GM21528 (cell line): ENCODE data around the gene ZNF70.

Source experiments
- ATAC-seq: cut with Tn5 transposase; IDR thresholded peaks from one replicate; pipeline ENCODE4 v1.9.1; 2021; ENCODE audit warnings: mild to moderate bottlenecking, moderate library complexity; ENCODE audit not compliant: unreplicated experiment, low FRiP score

ZNF70 gene

DNA sequence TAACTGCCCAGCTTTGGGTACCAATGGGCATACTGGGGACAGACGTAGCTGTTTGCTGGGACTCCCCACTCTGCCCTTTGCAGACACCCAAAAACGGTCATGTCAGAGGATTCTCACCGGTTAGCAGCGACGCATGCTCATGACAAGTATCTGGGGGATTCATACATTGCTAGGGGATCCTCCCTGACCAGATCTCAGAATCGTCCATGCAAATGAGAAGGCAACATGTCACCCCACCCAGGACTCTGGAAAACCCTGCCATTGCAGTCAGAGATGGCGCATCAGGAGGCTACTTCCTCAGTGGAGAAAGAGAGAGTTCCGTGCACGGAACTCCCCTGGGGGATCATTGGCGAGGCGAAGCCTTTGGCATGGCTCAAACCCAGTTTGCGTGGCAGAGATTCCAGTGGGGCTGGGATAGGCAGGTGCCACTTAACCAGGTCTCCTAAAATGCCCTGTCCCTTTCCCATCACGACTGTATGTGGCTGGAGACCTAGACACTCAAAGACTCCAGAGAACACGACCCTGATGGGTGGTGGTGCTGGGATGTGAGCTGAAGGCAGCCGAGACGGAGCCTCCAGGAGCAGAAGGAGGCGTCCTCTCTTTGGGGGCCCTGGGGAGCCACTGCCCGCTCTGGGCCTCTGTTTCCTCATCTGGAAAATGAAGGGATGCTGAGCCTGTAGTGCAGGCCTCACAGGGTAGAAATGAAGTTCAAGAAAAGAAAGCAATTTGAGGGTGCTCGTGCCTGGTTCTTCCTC is 55.2 kb downstream of the ZNF70 start:
- ATAC-seq = peak; percentile 15

DNA sequence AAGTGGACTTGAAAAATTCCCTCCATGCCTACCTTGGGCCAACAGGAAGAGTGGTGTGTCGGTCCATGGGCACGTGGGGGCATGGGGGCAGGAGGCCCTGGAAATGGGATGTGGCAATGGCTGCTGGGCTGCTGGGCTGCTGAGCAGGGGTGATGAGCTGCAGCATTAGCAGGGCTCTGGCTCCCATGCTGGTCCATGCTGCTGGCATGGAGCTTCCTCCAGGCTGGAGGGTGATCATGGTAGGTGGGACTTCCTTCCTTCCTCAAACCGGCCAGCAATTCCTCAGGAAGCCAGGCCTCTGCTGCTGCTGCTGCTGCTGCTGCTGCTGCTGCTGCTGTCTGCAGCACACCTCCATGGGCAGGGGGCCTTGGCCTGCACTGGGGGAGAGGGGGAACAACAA is 55.8 kb downstream of the ZNF70 start:
- ATAC-seq = no peak

DNA sequence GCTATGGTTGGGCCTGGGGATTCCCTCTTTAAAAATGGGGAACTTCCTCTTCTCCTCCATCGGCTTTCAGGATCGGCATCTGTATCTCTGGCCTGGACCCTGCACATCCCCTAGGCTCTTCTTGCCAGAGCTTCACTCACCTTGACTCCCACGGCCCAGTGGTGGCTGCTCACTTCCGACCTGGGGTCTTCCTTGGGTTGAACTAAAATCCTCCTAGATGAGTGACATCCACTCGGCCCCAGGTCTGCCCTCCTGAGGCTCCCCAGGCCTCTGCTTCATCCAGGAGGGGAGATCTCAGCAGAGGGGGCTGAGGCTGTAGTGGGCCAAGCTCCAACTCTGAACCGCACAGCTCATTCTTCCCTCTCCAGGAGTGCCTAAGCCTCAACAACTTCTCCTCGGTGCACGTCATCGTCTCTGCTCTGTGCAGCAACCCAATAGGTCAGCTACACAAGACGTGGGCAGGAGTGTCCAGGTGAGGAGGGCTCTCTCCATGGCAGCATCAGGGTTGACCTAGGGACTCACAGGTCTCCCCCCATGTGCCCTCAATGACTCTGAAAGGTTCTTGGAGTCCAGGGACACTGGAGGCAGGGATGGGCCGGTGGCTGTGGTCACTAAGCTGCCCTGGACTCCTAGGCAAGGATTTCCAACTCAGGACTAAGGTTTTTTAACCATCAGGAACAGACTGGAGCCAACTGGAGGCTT is 56.8 kb downstream of the ZNF70 start:
- ATAC-seq = no peak

DNA sequence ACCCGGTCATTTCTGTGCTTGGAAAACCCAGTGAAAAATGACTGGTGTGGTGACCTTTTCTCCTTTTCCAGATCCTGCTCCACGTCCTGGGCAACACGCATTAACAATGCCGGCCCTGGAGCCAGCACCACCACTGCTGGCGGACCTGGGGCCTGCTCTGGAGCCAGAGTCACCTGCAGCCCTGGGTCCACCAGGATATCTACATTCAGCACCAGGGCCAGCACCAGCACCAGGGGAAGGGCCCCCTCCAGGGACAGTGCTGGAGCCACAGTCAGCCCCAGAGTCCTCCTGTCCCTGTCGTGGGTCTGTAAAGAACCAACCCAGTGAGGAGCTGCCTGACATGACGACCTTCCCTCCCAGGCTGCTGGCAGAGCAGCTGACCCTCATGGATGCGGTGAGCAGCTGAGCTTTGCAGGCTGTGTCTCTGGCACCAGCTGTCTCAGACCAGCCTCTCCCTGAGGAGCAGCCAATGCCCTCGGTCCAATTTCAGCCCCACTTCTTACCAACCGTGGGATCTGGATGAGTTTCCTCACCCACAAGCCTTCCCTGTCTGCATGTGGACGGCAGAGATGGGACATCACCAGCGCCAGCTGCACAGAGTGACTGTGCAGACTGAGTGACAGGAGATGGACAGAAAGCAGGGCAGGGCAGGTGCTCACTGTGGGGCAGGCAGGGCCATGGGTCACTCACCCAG is 58.2 kb downstream of the ZNF70 start:
- no peak for ATAC-seq

DNA sequence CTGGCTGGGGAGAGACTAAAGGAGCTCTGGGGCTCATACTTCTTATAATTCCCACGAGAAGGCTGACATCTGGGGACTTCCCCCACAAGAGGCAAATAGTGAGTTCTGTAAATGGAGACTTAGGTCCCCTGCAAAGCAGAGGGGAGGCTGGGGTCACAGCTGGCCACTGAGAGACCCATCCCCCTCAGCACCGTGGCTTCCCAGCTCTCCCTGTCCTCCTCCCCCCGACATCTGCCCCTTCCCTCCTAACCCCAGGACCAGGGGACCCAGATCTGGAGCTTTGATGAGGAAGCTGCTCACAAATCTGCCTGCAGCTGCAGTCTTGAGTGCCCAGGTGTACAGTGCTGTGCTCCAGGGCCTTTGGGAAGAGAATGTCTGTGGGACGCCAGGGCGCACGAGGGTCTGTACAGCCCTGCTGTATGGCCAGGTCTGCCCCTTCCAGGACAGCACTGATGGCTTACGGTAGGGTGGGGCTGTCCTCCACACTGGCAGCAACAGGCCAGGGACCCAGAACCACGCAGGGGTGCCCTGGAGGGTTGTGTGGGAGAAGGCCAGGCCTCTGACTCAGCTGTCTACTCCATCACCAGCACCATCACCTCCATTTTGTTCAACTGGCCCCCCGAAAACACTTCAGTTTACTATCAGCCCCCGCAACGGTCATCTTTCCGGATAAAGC is 59.0 kb downstream of the ZNF70 start:
- ATAC-seq = no peak

DNA sequence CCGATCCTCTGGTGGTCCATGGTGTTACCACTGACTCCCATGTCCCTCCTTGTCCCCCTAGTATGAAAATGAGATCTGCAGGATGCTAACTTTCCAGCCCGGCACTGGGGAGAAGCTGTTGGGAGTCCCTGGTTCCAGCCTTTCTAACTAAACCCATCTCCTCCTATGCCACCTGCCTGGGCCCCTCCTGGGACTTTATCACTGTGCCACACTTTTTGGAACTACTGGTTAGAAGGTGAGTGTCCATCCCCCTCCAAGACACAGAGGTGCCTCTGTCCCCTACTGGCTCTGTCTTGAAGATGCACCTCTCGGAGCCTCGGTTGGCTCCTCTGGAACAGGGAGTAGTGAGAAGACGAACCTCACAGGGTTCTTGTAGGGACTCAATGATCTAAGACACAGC is 60.2 kb downstream of the ZNF70 start, which contains the start of gene RGL4:
TSS of gene RGL4 (plus strand) at position 301 of the 400 bp plus-strand sequence. CDS start 1,018 bp downstream, outside the sequence.
- no peak for ATAC-seq

DNA sequence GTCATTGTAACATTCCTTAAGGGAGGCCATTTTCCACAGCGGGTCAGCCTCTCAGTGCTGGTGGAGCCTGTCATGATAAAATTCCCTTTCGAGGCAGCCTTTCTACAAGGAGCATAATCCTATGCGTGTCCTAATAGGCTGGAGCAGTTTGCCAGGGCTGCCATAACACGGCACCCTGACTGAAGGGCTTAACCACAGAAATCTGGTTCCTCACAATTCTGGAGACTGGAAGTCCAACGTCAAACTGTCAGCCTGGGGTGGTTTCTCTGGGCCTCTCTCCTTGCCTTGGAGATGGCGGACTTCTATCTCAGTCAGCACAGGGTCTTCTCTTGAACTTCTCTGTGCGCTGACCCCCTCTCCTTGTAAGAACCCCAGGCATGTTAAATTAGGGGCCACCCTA is 61.5 kb downstream of the ZNF70 start:
- no peak for ATAC-seq
